HG02610 (cell line): ENCODE data around the gene NUB1.

Experiments used
- ATAC-seq: cut with Tn5 transposase; IDR thresholded peaks from one replicate; pipeline ENCODE4 v1.9.1; 2021; ENCODE audit warnings: mild to moderate bottlenecking, moderate library complexity; ENCODE audit not compliant: unreplicated experiment

The NUB1 gene

GRCh38 chr7:151388430-151388829 lies 46.8 kb downstream of the NUB1 start:
- no peak for ATAC-seq

GRCh38 chr7:151389096-151389767 lies 47.6 kb downstream of the NUB1 start:
- ATAC-seq: no peak

GRCh38 chr7:151389768-151390597 lies 48.4 kb downstream of the NUB1 start:
- ATAC-seq: no peak

GRCh38 chr7:151390598-151391357 lies 49.2 kb downstream of the NUB1 start:
- no peak for ATAC-seq

GRCh38 chr7:151391358-151391730 lies 49.7 kb downstream of the NUB1 start:
- ATAC-seq: no peak

GRCh38 chr7:151392002-151392401 lies 50.4 kb downstream of the NUB1 start:
- ATAC-seq: no peak

- ATAC-seq: no peak
Observed at GRCh38 chr7:151392426-151392825, 50.8 kb downstream of the NUB1 start.

GRCh38 chr7:151393031-151393977 lies 51.7 kb downstream of the NUB1 start:
- ATAC-seq: no peak

- no peak for ATAC-seq
Observed at GRCh38 chr7:151394076-151395035, 52.7 kb downstream of the NUB1 start.

- ATAC-seq: no peak
Observed at GRCh38 chr7:151395036-151395367, 53.4 kb downstream of the NUB1 start.

GRCh38 chr7:151396328-151396970 lies 54.8 kb downstream of the NUB1 start:
- ATAC-seq: no peak

- no peak for ATAC-seq
Observed at GRCh38 chr7:151397026-151397425, 55.4 kb downstream of the NUB1 start.

GRCh38 chr7:151398446-151399304 lies 57.1 kb downstream of the NUB1 start:
- no peak for ATAC-seq

GRCh38 chr7:151399305-151399601 lies 57.6 kb downstream of the NUB1 start:
- no peak for ATAC-seq

- no peak for ATAC-seq
Observed at GRCh38 chr7:151399906-151400305, 58.3 kb downstream of the NUB1 start.

- ATAC-seq: peak; percentile 87
Observed at GRCh38 chr7:151400626-151401315, 59.2 kb downstream of the NUB1 start.

- ATAC-seq: no peak
Observed at GRCh38 chr7:151402029-151402835, 60.6 kb downstream of the NUB1 start.
